HEK293T (cell line): ENCODE data around the gene DOCK1.

Experiments
- CTCF ChIA-PET: fragments of 350-600 bp; formaldehyde crosslinking; extraction: SDS; loops from one replicate; lab custom pipeline; 2021; ENCODE audit warnings: antibody characterized with exemption, inconsistent platforms; lab: Yijun Ruan, JAX
- POLR2A ChIA-PET: fragments of 350-600 bp; formaldehyde crosslinking; extraction: SDS; loops from one replicate; lab custom pipeline; 2020; ENCODE audit warnings: antibody characterized with exemption, inconsistent platforms; lab: Yijun Ruan, JAX
- DNase-seq: peaks from one replicate; pipeline ENCODE4 v3.0.0; 2012; ENCODE audit warnings: mixed read lengths; ENCODE audit errors: extremely low spot score
- ARNT ChIP-seq: fragments of 450-650 bp; IDR thresholded peaks from 2 replicates; pipeline ENCODE4 v1.6.1; 2017; ENCODE audit warnings: mild to moderate bottlenecking
- BHLHE40 ChIP-seq: fragments of 450-650 bp; IDR thresholded peaks from 2 replicates; pipeline ENCODE4 v1.6.1; 2016; ENCODE audit warnings: mild to moderate bottlenecking, moderate library complexity, borderline replicate concordance
- CTBP1 ChIP-seq: fragments of 450-650 bp; IDR thresholded peaks from 2 replicates; pipeline ENCODE4 v1.6.1; 2016; ENCODE audit warnings: borderline replicate concordance
- ELF4 ChIP-seq: fragments of 450-650 bp; IDR thresholded peaks from 2 replicates; pipeline ENCODE4 v1.6.1; 2017; ENCODE audit warnings: antibody characterized with exemption
- FOXA1 ChIP-seq: fragments of 450-650 bp; IDR thresholded peaks from 2 replicates; pipeline ENCODE4 v1.6.1; 2016; ENCODE audit warnings: mild to moderate bottlenecking
- FOXK2 ChIP-seq: fragments of 450-650 bp; IDR thresholded peaks from 2 replicates; pipeline ENCODE4 v1.6.1; 2016; ENCODE audit warnings: mild to moderate bottlenecking
- FOXM1 ChIP-seq: fragments of 450-650 bp; IDR thresholded peaks from 2 replicates; pipeline ENCODE4 v1.6.1; 2017; ENCODE audit warnings: mild to moderate bottlenecking, borderline replicate concordance
- HDGF ChIP-seq: fragments of 450-650 bp; IDR thresholded peaks from 2 replicates; pipeline ENCODE4 v1.6.1; 2017; ENCODE audit warnings: antibody characterized with exemption, borderline replicate concordance
- L3MBTL2 ChIP-seq: fragments of 450-650 bp; conservative IDR thresholded peaks from 2 replicates; pipeline ENCODE4 v1.6.1; 2016; ENCODE audit warnings: mild to moderate bottlenecking
- LEF1 ChIP-seq: fragments of 450-650 bp; IDR thresholded peaks from 2 replicates; pipeline ENCODE4 v1.6.1; 2017; ENCODE audit warnings: mild to moderate bottlenecking, borderline replicate concordance
- NFRKB ChIP-seq: fragments of 450-650 bp; IDR thresholded peaks from 2 replicates; pipeline ENCODE4 v1.6.1; 2016; ENCODE audit warnings: mild to moderate bottlenecking, moderate library complexity
- SP1 ChIP-seq: fragments of 450-650 bp; IDR thresholded peaks from 2 replicates; pipeline ENCODE4 v1.6.1; 2017
- SUZ12 ChIP-seq: fragments of 450-650 bp; IDR thresholded peaks from 2 replicates; pipeline ENCODE4 v1.6.1; 2016; ENCODE audit warnings: mild to moderate bottlenecking
- TARDBP ChIP-seq: fragments of 450-650 bp; IDR thresholded peaks from 2 replicates; pipeline ENCODE4 v1.6.1; 2016
- ZNF384 ChIP-seq: fragments of 450-650 bp; IDR thresholded peaks from 2 replicates; pipeline ENCODE4 v1.6.1; 2016
- TF ChIP-seq, protein P1 (sequence below): fragments of 450-650 bp; IDR thresholded peaks from 2 replicates; pipeline ENCODE4 v1.6.1; 2016

DOCK1 gene

DNA sequence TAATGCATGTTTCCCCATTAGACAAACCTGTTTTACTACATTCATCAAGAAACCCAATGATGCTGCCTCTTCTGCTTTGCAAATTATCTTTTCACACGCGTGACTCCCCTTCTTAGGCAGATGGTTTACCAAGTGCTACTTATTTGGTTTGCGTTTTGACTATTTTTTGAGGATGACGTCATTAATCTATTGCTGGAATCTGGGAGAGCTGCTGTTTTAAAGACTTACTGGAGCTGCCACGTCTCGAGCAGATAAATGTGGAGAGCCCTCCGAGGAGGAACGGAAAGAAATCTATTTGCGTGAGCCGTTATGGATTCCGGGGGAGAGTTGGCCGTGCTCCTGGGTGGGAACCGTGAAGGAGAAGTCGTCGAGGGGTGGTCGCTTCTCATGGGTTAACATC, 271.4 kb downstream of the DOCK1 start:
- TF ChIP-seq FOXM1 (no peak), ZNF384 (no peak), FOXA1 (no peak), CTBP1 (no peak), TARDBP (no peak), ELF4 (no peak), LEF1 (no peak), SP1 (no peak), BHLHE40 (no peak)
- ChIA-PET POLR2A (no interaction called here), CTCF (no interaction called here)
- DNase-seq, result no peak

GRCh38 chr10:127179612-127180250, 274.5 kb downstream of the DOCK1 start:
- TF ChIP-seq, protein P1, sequence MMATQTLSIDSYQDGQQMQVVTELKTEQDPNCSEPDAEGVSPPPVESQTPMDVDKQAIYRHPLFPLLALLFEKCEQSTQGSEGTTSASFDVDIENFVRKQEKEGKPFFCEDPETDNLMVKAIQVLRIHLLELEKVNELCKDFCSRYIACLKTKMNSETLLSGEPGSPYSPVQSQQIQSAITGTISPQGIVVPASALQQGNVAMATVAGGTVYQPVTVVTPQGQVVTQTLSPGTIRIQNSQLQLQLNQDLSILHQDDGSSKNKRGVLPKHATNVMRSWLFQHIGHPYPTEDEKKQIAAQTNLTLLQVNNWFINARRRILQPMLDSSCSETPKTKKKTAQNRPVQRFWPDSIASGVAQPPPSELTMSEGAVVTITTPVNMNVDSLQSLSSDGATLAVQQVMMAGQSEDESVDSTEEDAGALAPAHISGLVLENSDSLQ, result no peak
- TF ChIP-seq ZNF384, result no peak
- no peak for TF ChIP-seq NFRKB
- no peak for TF ChIP-seq SP1
- TF ChIP-seq LEF1, result no peak
- TF ChIP-seq FOXA1, result no peak
- no peak for TF ChIP-seq HDGF
- no peak for TF ChIP-seq ELF4
- no peak for TF ChIP-seq TARDBP
- ChIA-PET POLR2A (no interaction called here), CTCF (no interaction called here)
- no peak for DNase-seq

- TF ChIP-seq L3MBTL2 (no peak), HDGF (no peak), TARDBP (no peak), BHLHE40 (no peak), SP1 (no peak)
- CTCF ChIA-PET, result no interaction called here
- POLR2A ChIA-PET, result no interaction called here
- no peak for DNase-seq
These were observed 276.9 kb downstream of the DOCK1 start for GRCh38 chr10:127182161-127182560.

- TF ChIP-seq SP1 (no peak), FOXA1 (no peak), SUZ12 (no peak), TARDBP (no peak), BHLHE40 (no peak), FOXK2 (no peak), ELF4 (no peak), ARNT (no peak), HDGF (no peak), NFRKB (no peak), L3MBTL2 (no peak), LEF1 (no peak), ZNF384 (no peak), CTBP1 (no peak), FOXM1 (no peak)
- TF ChIP-seq, protein P1, result no peak
- POLR2A ChIA-PET, result no interaction called here
- DNase-seq, result no peak
- CTCF ChIA-PET, result no interaction called here
These were observed 279.4 kb downstream of the DOCK1 start for GRCh38 chr10:127184582-127184981.

GRCh38 chr10:127186813-127187212, 281.6 kb downstream of the DOCK1 start:
- POLR2A ChIA-PET, result no interaction called here
- TF ChIP-seq HDGF (no peak), FOXM1 (no peak), SUZ12 (no peak), ARNT (no peak), NFRKB (no peak), TARDBP (no peak), SP1 (no peak)
- no peak for DNase-seq
- CTCF ChIA-PET, result no interaction called here

DNA sequence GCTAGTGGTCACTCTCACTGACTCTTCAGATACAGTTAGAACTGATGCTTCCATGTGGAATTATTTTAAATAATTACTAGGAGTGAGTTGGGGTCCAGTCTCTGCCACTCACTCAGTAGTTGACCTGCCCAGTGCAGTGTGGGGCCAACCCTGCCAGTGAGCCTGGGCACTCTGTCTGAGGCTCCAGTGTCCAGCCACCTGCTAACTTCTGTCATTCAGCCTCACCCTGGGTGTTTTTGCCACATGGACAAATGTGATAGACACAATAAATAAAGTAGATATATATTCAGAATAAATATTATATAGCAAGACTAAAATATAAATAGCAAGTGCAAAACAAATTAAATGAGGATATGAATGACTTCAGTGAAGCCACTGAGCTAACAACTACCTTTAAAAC, 284.0 kb downstream of the DOCK1 start:
- CTCF ChIA-PET, result no interaction called here
- TF ChIP-seq FOXK2, result no peak
- TF ChIP-seq NFRKB, result no peak
- no peak for TF ChIP-seq SUZ12
- TF ChIP-seq ZNF384, result no peak
- no peak for TF ChIP-seq TARDBP
- no peak for TF ChIP-seq ARNT
- no peak for TF ChIP-seq FOXA1
- TF ChIP-seq LEF1, result no peak
- no peak for TF ChIP-seq L3MBTL2
- TF ChIP-seq, protein P1, result no peak
- no peak for TF ChIP-seq ELF4
- TF ChIP-seq CTBP1, result no peak
- no peak for TF ChIP-seq SP1
- no peak for TF ChIP-seq BHLHE40
- POLR2A ChIA-PET, result no interaction called here
- DNase-seq, result no peak

- ChIA-PET POLR2A (no interaction called here), CTCF (interaction anchor here (0.6 kb wide), 1 partner anchor 33 kb away, joined by 5 read pairs; no protein-coding TSS in a partner anchor)
- TF ChIP-seq FOXA1, result no peak
- TF ChIP-seq CTBP1, result no peak
- TF ChIP-seq, protein P1, result no peak
- TF ChIP-seq BHLHE40, result no peak
- TF ChIP-seq NFRKB, result no peak
- no peak for TF ChIP-seq HDGF
- no peak for TF ChIP-seq ELF4
- TF ChIP-seq SUZ12, result no peak
- no peak for TF ChIP-seq SP1
- no peak for TF ChIP-seq TARDBP
- no peak for DNase-seq
These were observed 285.2 kb downstream of the DOCK1 start for GRCh38 chr10:127190427-127190826.
